Gastrocnemius medialis (tissue), 4 donors: Measurements from ENCODE around the gene MISP3. TPM values are rescaled to one million over a fixed set of nuclear protein-coding genes. Genes with fewer than 3 reads are reported as not detected.
A peak's percentile ranks its signal among the peaks of the same experiment; 100 is the strongest.

Experiments used
- ATAC-seq, 2 donors: fragments of 150-250 bp; one replicate each; pipeline ENCODE4 v1.9.1; 2016
- DNase-seq, 2 donors: peaks; one replicate each; pipeline ENCODE4 v3.0.0-alpha.2; 2019
- H3K27ac ChIP-seq, 4 donors: fragments of 200-600 bp; sonication (generic); 1 replicate in 1 of 4; 2 replicates in 3 of 4; pipeline ENCODE4 v1.5.1; 2016 to 2018; ENCODE audit warnings: mild to moderate bottlenecking in 2 of 4, moderate library complexity in 1 of 4
- H3K27me3 ChIP-seq, 3 donors: fragments of 200-600 bp; sonication (generic) in 2 of 3; 1 replicate in 1 of 3; 2 replicates in 2 of 3; pipeline versions ENCODE4 v1.5.1 to v1.6.0; 2016 to 2019; ENCODE audit warnings: mild to moderate bottlenecking in 1 of 3, moderate library complexity in 1 of 3
- H3K36me3 ChIP-seq, 2 donors: fragments of 200-600 bp; sonication (generic) in 1 of 2; one replicate each; pipeline ENCODE4 v1.5.1; 2017 to 2018
- H3K4me1 ChIP-seq, 2 donors: fragments of 200-600 bp; sonication (generic) in 1 of 2; one replicate each; pipeline ENCODE4 v1.5.1; 2016 to 2017; ENCODE audit warnings: mild to moderate bottlenecking in 2 of 2
- H3K4me3 ChIP-seq, 4 donors: fragments of 200-600 bp; sonication (generic) in 3 of 4; 1 replicate in 1 of 4; 2 replicates in 3 of 4; pipeline ENCODE4 v1.5.1; 2016 to 2019; ENCODE audit warnings: mild to moderate bottlenecking in 2 of 4
- H3K9me3 ChIP-seq, 3 donors: fragments of 200-600 bp; sonication (generic) in 2 of 3; 1 replicate in 1 of 3; 2 replicates in 2 of 3; pipeline ENCODE4 v1.5.1; 2016 to 2019
- POLR2A ChIP-seq, 2 donors: fragments of 450-650 bp; IDR thresholded peaks; one replicate each; pipeline ENCODE4 v1.6.1; 2017; ENCODE audit warnings: antibody characterized with exemption in 2 of 2, mild to moderate bottlenecking in 2 of 2, moderate library complexity in 2 of 2
- in situ Hi-C, 4 donors: fragments of 200-750 bp; cut with MboI; loops; one replicate each; pipeline versions ENCODE4 v1.15.0 to v1.8.0; 2017; ENCODE audit warnings: low sequenced_read_pairs in 4 of 4
- intact Hi-C: fragments of 100-400 bp; cut with DNase I; formaldehyde crosslinking; loops from one replicate; pipeline ENCODE4 v1.15.1; 2023; ENCODE audit warnings: low total_unique reads
- total RNA-seq, 4 donors: library from RNA; depleted of rRNA; stranded (reverse); fragments of >200 nt; gene quantifications; one replicate each; pipeline versions ENCODE4 v1.1.0 to v1.2.3, GENCODE V29; 2016
- TF ChIP-seq, protein P1 (sequence below), 5 experiments: fragments of 450-650 bp in 3 of 5; fragments of 200-600 bp in 2 of 5; sonication (generic) in 2 of 5; IDR thresholded peaks in 4 of 5; conservative IDR thresholded peaks in 1 of 5; 1 replicate in 4 of 5; 2 replicates in 1 of 5; pipeline ENCODE4 v1.5.1; 2016 to 2019; ENCODE audit warnings: antibody characterized with exemption in 5 of 5, mild to moderate bottlenecking in 3 of 5, moderate library complexity in 3 of 5

The MISP3 gene
- total RNA-seq, 4 donors from 2014 or later, result 1.8 to 8.0 (median 5.7) TPM

- Histone ChIP-seq H3K27ac (peak overlapping the region; percentile 70 to 92 (median 87)), H3K4me1 (peaks cover 0 to 5% of the 10 kb centered on the region in 2 donors), H3K4me3 (peak overlapping the region; percentile 25 to 76 (median 52)), H3K9me3 (peaks cover 0 to 9% (median 7%) of the 10 kb centered on the region in 3 donors), H3K27me3 (no peaks in the 10 kb centered on the region), H3K36me3 (peaks cover 0 to 13% of the 10 kb centered on the region in 2 donors)
- DNase-seq (no peak), ATAC-seq (no peak)
- in situ Hi-C loops (loop anchor here in 1 of 4 donors (10.0 kb wide), 1 partner anchor 304 kb away; no protein-coding TSS in a partner anchor), intact Hi-C loops (no loop called here)
- TF ChIP-seq, protein P1, sequence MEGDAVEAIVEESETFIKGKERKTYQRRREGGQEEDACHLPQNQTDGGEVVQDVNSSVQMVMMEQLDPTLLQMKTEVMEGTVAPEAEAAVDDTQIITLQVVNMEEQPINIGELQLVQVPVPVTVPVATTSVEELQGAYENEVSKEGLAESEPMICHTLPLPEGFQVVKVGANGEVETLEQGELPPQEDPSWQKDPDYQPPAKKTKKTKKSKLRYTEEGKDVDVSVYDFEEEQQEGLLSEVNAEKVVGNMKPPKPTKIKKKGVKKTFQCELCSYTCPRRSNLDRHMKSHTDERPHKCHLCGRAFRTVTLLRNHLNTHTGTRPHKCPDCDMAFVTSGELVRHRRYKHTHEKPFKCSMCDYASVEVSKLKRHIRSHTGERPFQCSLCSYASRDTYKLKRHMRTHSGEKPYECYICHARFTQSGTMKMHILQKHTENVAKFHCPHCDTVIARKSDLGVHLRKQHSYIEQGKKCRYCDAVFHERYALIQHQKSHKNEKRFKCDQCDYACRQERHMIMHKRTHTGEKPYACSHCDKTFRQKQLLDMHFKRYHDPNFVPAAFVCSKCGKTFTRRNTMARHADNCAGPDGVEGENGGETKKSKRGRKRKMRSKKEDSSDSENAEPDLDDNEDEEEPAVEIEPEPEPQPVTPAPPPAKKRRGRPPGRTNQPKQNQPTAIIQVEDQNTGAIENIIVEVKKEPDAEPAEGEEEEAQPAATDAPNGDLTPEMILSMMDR (IDR thresholded peaks at IDR 0.05 in 4 of 5, conservative IDR thresholded peaks at IDR 0.05 in 1 of 5), result no peak
- TF ChIP-seq POLR2A (IDR thresholded peaks at IDR 0.05), result no peak
Measured at GRCh38 chr19:14088634-14089411, 16.2 kb downstream of the MISP3 start.

- H3K9me3 ChIP-seq, result peaks cover 0 to 9% (median 7%) of the 10 kb centered on the region in 3 donors
- DNase-seq (no peak), ATAC-seq (no peak)
- peak overlapping the region; percentile 70 to 92 (median 87) for H3K27ac ChIP-seq
- intact Hi-C loops (no loop called here), in situ Hi-C loops (loop anchor here in 1 of 4 donors (10.0 kb wide), 1 partner anchor 305 kb away; no protein-coding TSS in a partner anchor)
- H3K36me3 ChIP-seq, result peaks cover 0 to 13% of the 10 kb centered on the region in 2 donors
- H3K27me3 ChIP-seq, result no peaks in the 10 kb centered on the region
- peak overlapping the region; percentile 25 to 76 (median 52) for H3K4me3 ChIP-seq
- TF ChIP-seq, protein P1 (IDR thresholded peaks at IDR 0.05 in 4 of 5, conservative IDR thresholded peaks at IDR 0.05 in 1 of 5), result no peak
- no peak for TF ChIP-seq POLR2A (IDR thresholded peaks at IDR 0.05)
- peaks cover 0 to 5% of the 10 kb centered on the region in 2 donors for H3K4me1 ChIP-seq
Measured at GRCh38 chr19:14089412-14089661, 16.8 kb downstream of the MISP3 start.

DNA sequence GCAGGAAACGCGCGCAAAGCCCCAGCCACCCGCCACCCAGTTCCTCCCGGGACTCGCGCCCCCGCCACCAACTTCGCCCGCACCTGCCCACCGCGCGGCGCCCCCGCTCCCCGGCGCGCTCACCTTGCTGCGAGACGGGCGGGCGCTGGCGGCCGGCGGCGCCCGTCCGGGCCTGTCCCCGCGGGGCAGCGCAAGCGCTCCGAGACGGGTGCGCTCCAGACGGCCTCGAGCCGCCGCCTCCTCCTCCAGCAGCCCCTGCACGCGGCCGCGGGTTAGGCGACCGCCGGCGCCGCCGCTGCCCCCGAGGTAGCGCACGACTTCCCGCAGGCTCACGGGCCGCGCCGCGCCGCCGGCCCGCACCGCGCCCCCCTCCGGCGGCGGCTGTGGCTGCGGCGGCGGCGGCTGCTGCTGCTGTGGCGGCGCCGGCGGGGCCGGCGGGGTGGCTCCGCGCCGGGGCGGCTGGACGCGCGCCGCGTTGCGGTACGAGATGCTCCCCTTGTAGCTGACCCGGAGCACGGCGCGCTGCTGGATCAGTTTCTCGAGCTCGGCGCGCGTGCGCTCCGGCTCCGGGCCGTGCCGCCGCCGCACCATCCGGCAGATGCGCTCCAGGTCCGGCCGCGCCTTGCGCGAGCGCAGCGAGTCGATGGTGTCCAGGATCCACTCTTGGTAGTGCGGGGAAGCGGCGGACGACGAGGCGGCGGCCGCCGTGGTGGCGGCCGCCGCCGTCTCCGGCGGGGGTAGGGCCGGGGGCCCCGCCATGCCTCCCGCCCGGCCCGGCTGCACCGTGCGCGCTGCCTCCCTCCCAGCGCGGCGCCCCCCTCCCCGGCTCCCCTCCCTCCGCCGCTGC lies 17.3 kb downstream of the MISP3 start:
- Histone ChIP-seq H3K36me3 (peaks cover 0 to 13% of the 10 kb centered on the region in 2 donors), H3K27me3 (no peaks in the 10 kb centered on the region), H3K4me1 (peaks cover 0 to 5% of the 10 kb centered on the region in 2 donors), H3K4me3 (peak overlapping the region; percentile 63 to 89 (median 79)), H3K9me3 (peaks cover 0 to 9% (median 7%) of the 10 kb centered on the region in 3 donors), H3K27ac (peak overlapping the region; percentile 89 to 96 (median 92))
- peak; percentile 45 to 46 for ATAC-seq
- TF ChIP-seq POLR2A (IDR thresholded peaks at IDR 0.05), result peak in 1 of 2 donors; percentile 23
- TF ChIP-seq, protein P1 (IDR thresholded peaks at IDR 0.05 in 4 of 5, conservative IDR thresholded peaks at IDR 0.05 in 1 of 5), result peak in 4 of 5 experiments; percentile 13 to 21 (median 19)
- peak in 1 of 2 donors; percentile 52 for DNase-seq
- intact Hi-C loops (loop anchor here (2.0 kb wide), 2 partner anchors 17 to 25 kb away; no protein-coding TSS in a partner anchor), in situ Hi-C loops (loop anchor here in 1 of 4 donors (10.0 kb wide), 1 partner anchor 305 kb away; no protein-coding TSS in a partner anchor)

GRCh38 chr19:14090509-14091080 lies 18.0 kb downstream of the MISP3 start, which contains the start of gene SAMD1:
Gene SAMD1 (minus strand): TSS chr19:14090751.
- in situ Hi-C loops, result no loop called here
- peak within 1 kb of the TSS; percentile 63 to 89 (median 79) for H3K4me3 ChIP-seq
- ATAC-seq (peak; percentile 76 to 77), DNase-seq (peak; percentile 90 to 92)
- H3K27me3 ChIP-seq, result no peaks in the 10 kb centered on the region
- H3K9me3 ChIP-seq, result peaks cover 0 to 9% (median 7%) of the 10 kb centered on the region in 3 donors
- TF ChIP-seq POLR2A (IDR thresholded peaks at IDR 0.05), result no peak
- TF ChIP-seq, protein P1 (IDR thresholded peaks at IDR 0.05 in 4 of 5, conservative IDR thresholded peaks at IDR 0.05 in 1 of 5), result no peak
- intact Hi-C loops, result loop anchor here (2.0 kb wide), 2 partner anchors 16 to 24 kb away; no protein-coding TSS in a partner anchor
- H3K27ac ChIP-seq, result peak within 1 kb of the TSS; percentile 89 to 96 (median 92)
- peaks cover 0 to 5% of the 10 kb centered on the region in 2 donors for H3K4me1 ChIP-seq
- peaks cover 0 to 13% of the 10 kb centered on the region in 2 donors for H3K36me3 ChIP-seq
